HepG2 (cell line): ENCODE measurements around the gene HNF1B. TPM values are rescaled to one million over a fixed set of nuclear protein-coding genes. Genes with fewer than 3 reads are reported as not detected.

Experiments
- GZF1 ChIP-seq: sonication (generic); formaldehyde crosslinking; IDR thresholded peaks from 2 replicates; pipeline ENCODE4 v1.5.1; 2020; ENCODE audit warnings: mild to moderate bottlenecking, missing genetic modification reagents
- HNRNPL ChIP-seq: fragments of 200-400 bp; formaldehyde crosslinking; IDR thresholded peaks from 2 replicates; pipeline ENCODE4 v1.6.1; 2017; ENCODE audit warnings: mild to moderate bottlenecking, low read depth, low read length
- MED8 ChIP-seq: sonication (generic); formaldehyde crosslinking; IDR thresholded peaks from 2 replicates; pipeline ENCODE4 v1.8.1; 2023; ENCODE audit warnings: mild to moderate bottlenecking, missing genetic modification reagents; ENCODE audit not compliant: insufficient replicate concordance
- MYC ChIP-seq: sonication (generic); formaldehyde crosslinking; IDR thresholded peaks from 2 replicates; pipeline ENCODE4 v1.9.0; 2021; ENCODE audit warnings: missing genetic modification reagents, borderline replicate concordance
- MYNN ChIP-seq: sonication (generic); formaldehyde crosslinking; IDR thresholded peaks from 2 replicates; pipeline ENCODE4 v1.4.0; 2020; ENCODE audit warnings: mild to moderate bottlenecking, low read depth, missing genetic modification reagents
- PBX3 ChIP-seq: sonication (generic); formaldehyde crosslinking; IDR thresholded peaks from 2 replicates; pipeline ENCODE4 v1.8.1; 2023; ENCODE audit warnings: missing genetic modification reagents, inconsistent platforms, borderline replicate concordance
- PHF8 ChIP-seq: sonication (generic); formaldehyde crosslinking; IDR thresholded peaks from 2 replicates; pipeline ENCODE4 v1.5.0; 2020; ENCODE audit warnings: missing genetic modification reagents
- RBFOX2 ChIP-seq: fragments of 200-400 bp; formaldehyde crosslinking; IDR thresholded peaks from 2 replicates; pipeline ENCODE4 v1.6.1; 2017; ENCODE audit warnings: low read depth, mild to moderate bottlenecking, low read length
- RCOR2 ChIP-seq: IDR thresholded peaks from 2 replicates; pipeline ENCODE4 v1.6.1; 2016; ENCODE audit warnings: missing biosample characterization, missing genetic modification reagents
- TAF1 ChIP-seq: sonication (generic); formaldehyde crosslinking; IDR thresholded peaks from 2 replicates; pipeline ENCODE4 v1.4.0; 2020; ENCODE audit warnings: missing genetic modification reagents
- UBTF ChIP-seq: sonication (generic); formaldehyde crosslinking; IDR thresholded peaks from 2 replicates; pipeline ENCODE4 v1.4.0; 2020; ENCODE audit warnings: mild to moderate bottlenecking, missing genetic modification reagents
- ZFP62 ChIP-seq: sonication (generic); formaldehyde crosslinking; IDR thresholded peaks from 2 replicates; pipeline ENCODE4 v1.4.0; 2020; ENCODE audit warnings: missing genetic modification reagents
- ZFY ChIP-seq: sonication (generic); formaldehyde crosslinking; IDR thresholded peaks from 2 replicates; pipeline ENCODE4 v1.4.0; 2020; ENCODE audit warnings: missing genetic modification reagents
- ZMYM4 ChIP-seq: sonication (generic); formaldehyde crosslinking; IDR thresholded peaks from 2 replicates; pipeline ENCODE4 v1.8.1; 2023; ENCODE audit warnings: mild to moderate bottlenecking, missing genetic modification reagents
- ZNF317 ChIP-seq: sonication (generic); formaldehyde crosslinking; IDR thresholded peaks from 2 replicates; pipeline ENCODE4 v1.5.0; 2020; ENCODE audit warnings: mild to moderate bottlenecking, missing genetic modification reagents
- ZNF710 ChIP-seq: sonication (generic); formaldehyde crosslinking; IDR thresholded peaks from 2 replicates; pipeline ENCODE4 v1.5.0; 2020; ENCODE audit warnings: mild to moderate bottlenecking, missing genetic modification reagents, borderline replicate concordance
- ZNF883 ChIP-seq: sonication (generic); formaldehyde crosslinking; IDR thresholded peaks from 2 replicates; pipeline ENCODE4 v1.5.1; 2020; ENCODE audit warnings: mild to moderate bottlenecking, missing genetic modification reagents; ENCODE audit errors: not compliant biosample characterization
- polyA plus RNA-seq, 8 experiments: library from polyadenylated mRNA; depleted of rRNA in 3 of 8; stranded (reverse) in 7 of 8; unstranded in 1 of 8; fragments of >200 nt; fragmentation: Illumina TruSeq in 4 of 8; extraction: Trizol in 4 of 8; gene quantifications; 2 replicates each; pipeline versions ENCODE4 v1.2.1 to v1.2.3, GENCODE V29; 2011 to 2016; ENCODE audit warnings: low read depth in 4 of 8, missing spikeins in 1 of 8, mixed read lengths in 1 of 8; ENCODE audit not compliant: insufficient read depth in 1 of 8
- total RNA-seq, 5 experiments: library from RNA; depleted of rRNA; stranded (reverse); fragments of >200 nt; fragmentation: Illumina TruSeq; extraction: Trizol; gene quantifications; 2 replicates each; pipeline ENCODE4 v1.2.3, GENCODE V29; 2016; ENCODE audit warnings: low read depth in 1 of 5
- TF ChIP-seq, protein P1 (sequence below): sonication (generic); formaldehyde crosslinking; IDR thresholded peaks from 2 replicates; pipeline ENCODE4 v1.8.1; 2022; ENCODE audit warnings: low read depth, mild to moderate bottlenecking, missing genetic modification reagents
- TF ChIP-seq, protein P2 (sequence below): sonication (generic); formaldehyde crosslinking; IDR thresholded peaks from 2 replicates; pipeline ENCODE4 v1.8.1; 2023; ENCODE audit warnings: mild to moderate bottlenecking, inconsistent platforms, moderate library complexity, missing genetic modification reagents, borderline replicate concordance

Gene HNF1B
- total and polyA plus RNA-seq, 2 of the 13 experiments (the other 11 are each of a cell fraction or from before 2014, with no cell fraction given), result 1.9 to 5.3 TPM

DNA sequence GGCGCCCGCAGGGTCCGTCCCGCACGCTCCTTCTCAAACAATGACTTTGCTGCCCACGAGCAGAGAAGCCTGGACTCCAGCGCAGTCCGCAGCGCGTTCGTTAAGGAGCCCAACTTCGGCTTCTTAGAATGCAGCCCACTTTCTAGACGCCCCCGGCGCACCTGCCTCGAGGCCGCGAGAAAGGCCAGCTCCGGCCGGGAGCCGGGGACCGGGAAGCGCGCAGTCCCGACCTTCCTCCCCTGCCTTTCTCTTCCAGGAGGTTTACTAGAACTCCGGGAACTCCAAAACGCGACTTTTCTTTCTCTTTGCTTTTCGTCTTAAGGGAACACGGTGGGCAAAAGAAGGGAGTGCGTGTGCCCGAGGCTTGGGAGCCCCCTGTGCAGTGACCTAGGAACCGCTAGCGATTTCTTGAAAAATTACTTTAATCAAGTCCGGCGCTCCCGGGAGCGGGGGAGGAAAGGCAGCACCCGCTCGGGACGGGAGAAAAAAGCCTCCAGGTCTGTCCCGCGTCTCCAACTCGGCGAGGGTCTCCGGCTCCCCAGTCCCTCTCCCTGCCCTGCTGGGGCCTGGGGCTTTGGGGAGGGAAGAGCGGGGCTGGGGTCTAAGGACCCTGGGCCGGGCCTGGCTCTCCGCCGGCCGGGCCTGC is 2.6 kb downstream of the HNF1B start (continued):
- TF ChIP-seq PHF8 (CRISPR knock-in tag) (peak; percentile 58), PBX3 (CRISPR knock-in tag) (no peak), HNRNPL (0 out of 2 replicates have a peak, but pooled peaks have one; percentile 19), ZFY (CRISPR knock-in tag) (peak; percentile 37; the same call in 1 of the 2 replicates), ZMYM4 (no peak), GZF1 (CRISPR knock-in tag) (no peak), ZNF317 (0 out of 2 replicates have a peak, but pooled peaks have one; percentile 54), MED8 (CRISPR knock-in tag) (peak; percentile 25), RCOR2 (no peak), ZNF710 (CRISPR knock-in tag) (no peak), MYC (CRISPR knock-in tag) (peak; percentile 32; the same call in 1 of the 2 replicates), ZNF883 (CRISPR knock-in tag) (peak; percentile 22), TAF1 (CRISPR knock-in tag) (peak; percentile 28; the same call in 1 of the 2 replicates), RBFOX2 (peak; percentile 64), UBTF (CRISPR knock-in tag) (peak; percentile 75), MYNN (CRISPR knock-in tag) (no peak), ZFP62 (no peak)
- TF ChIP-seq, protein P1, sequence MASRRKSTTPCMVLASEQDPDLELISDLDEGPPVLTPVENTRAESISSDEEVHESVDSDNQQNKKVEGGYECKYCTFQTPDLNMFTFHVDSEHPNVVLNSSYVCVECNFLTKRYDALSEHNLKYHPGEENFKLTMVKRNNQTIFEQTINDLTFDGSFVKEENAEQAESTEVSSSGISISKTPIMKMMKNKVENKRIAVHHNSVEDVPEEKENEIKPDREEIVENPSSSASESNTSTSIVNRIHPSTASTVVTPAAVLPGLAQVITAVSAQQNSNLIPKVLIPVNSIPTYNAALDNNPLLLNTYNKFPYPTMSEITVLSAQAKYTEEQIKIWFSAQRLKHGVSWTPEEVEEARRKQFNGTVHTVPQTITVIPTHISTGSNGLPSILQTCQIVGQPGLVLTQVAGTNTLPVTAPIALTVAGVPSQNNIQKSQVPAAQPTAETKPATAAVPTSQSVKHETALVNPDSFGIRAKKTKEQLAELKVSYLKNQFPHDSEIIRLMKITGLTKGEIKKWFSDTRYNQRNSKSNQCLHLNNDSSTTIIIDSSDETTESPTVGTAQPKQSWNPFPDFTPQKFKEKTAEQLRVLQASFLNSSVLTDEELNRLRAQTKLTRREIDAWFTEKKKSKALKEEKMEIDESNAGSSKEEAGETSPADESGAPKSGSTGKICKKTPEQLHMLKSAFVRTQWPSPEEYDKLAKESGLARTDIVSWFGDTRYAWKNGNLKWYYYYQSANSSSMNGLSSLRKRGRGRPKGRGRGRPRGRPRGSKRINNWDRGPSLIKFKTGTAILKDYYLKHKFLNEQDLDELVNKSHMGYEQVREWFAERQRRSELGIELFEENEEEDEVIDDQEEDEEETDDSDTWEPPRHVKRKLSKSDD (CRISPR knock-in tag), result no peak
- TF ChIP-seq, protein P2, sequence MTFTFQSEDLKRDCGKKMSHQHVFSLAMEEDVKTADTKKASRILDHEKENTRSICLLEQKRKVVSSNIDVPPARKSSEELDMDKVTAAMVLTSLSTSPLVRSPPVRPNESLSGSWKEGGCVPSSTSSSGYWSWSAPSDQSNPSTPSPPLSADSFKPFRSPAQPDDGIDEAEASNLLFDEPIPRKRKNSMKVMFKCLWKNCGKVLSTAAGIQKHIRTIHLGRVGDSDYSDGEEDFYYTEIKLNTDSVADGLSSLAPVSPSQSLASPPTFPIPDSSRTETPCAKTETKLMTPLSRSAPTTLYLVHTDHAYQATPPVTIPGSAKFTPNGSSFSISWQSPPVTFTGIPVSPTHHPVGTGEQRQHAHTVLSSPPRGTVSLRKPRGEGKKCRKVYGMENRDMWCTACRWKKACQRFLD, result 0 out of 2 replicates have a peak, but pooled peaks have one; percentile 48
